Suppressor macrophage treated with lipopolysaccharide for 4 hours (primary cell): Measurements from ENCODE around the gene USP22.

ENCODE experiments used
- DNase-seq: peaks from one replicate; pipeline ENCODE4 v3.0.0-alpha.2; 2020

The USP22 gene

DNA sequence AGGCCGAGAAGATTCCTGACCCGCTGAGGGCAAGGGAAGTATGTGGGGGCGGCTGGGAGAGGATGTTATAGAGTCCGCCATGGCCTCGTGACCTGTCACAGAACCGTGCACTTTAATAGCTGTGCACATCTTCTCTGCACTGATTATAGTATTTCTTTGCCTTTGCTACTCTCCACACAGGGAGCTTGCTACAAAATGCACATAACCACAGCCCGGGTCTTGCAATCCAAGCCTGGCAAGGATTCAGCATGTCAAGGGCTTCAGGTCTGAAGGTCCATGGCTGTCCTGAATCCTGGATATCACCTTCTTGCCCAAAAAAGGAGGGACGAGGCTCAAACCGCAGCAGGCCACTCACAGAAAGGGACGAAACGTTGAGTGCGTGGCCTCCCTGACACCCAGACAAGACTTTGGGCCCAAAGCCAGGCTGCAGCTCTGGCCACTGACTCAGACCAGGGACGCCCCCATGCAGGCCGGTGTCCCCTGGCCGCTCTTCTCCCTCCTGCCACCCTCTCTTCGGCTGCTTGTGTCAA lies 43.7 kb downstream of the USP22 start:
- DNase-seq = no peak

DNA sequence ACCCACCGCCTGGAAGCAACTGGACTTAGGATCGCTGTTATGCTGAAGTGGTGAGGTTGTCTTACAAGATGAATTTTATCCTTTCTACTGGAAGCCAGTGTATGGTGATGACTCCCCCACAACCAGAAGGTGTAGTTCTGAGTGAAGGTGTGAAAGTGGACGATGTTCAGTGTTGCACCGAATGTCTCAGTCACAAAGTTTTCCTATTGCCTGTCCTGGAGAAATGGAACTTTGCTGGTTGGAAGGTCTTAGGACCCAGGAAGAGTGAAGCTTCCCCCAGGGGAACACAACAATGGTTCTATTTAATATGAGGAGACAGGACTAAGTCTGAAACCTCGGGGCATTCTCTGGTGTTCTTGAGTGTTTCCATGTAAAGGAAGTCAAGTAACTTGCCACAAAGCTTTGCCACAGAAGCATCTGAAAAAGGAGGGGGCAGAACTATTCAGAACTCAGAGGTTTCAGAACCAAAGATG lies 44.2 kb downstream of the USP22 start:
- DNase-seq = no peak

DNA sequence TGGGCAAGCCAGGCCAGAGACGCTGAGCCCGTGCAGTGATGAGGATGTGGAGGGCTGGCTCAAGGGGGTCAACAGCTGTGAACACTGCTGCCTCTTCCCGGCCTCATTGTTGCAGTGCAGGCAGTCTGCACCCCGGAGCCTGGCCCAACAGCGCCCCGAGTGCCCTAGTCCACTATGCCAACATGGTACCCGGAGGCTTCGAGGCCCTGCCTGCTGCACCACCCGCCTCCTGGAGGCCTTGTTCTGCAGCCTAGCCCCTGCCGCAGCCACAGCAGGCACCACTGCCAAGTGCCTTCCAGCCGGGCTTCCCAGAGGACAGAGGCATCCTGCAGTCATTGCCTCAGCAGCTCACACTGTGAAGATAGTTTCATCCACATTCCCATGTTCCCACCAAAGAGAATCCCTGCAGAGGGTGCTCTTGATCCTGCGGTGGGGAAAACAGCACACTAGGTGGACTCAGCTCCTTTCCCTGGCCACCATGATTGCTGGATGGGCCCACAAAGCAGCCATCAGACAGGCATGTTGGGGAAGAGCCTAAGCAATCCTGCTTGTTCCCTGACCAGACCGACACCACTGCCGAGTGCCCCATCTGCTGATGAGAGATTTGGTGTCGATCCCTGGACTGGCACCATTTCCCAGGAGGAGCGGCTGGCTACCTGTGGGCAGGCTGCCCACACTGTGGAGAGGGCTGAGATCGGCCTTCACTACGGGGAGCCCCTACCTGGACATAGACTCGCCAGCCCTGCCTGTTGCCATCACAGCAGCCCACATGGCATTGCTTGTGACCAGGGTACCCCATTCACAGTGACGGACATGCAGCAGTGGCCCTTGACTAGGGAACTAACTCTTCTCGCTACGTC lies 44.9 kb downstream of the USP22 start:
- DNase-seq = no peak

DNA sequence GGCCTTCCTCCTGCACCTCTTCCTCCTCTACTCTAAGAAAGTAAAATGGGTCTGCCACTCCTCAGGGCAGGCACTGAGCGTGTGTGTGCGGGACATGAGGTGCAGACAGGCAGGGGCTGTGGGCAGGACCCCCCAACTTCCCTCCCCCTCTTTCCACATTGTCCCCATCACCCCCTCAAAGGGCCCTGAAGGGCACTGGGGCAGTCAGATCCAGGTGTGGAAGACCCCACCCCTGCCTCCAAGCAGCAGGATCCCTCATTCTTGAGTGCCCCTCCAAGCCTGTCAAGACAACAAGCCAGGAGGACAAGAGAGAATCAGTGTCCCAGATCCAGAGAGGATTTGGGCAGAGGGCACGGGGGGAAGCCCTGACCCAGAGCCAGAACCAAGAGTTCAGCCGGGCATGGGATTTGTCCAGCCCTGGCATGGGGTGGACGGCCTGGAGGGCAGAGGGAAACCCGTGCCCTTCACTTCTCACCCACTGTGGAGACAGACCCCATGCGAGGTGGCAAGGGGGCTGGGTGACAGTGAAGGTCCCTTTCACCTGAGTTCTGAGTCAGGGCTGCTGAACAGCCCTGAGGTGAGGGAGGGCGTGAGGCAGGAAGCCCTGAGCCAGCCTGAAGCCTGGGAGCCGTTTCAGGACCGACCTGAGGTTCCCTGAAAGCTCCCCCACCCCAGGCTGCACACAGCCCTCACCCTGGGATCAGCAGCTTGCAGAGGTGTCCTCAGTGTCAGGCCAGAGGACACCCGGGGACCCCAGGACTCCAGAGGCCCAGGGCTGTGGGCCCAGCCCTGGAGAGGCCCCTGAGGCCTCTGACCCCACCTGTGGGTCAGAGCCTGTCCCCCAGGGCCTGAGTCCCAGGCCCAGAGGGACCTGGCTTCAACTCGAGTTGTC lies 45.8 kb downstream of the USP22 start:
- no peak for DNase-seq

DNA sequence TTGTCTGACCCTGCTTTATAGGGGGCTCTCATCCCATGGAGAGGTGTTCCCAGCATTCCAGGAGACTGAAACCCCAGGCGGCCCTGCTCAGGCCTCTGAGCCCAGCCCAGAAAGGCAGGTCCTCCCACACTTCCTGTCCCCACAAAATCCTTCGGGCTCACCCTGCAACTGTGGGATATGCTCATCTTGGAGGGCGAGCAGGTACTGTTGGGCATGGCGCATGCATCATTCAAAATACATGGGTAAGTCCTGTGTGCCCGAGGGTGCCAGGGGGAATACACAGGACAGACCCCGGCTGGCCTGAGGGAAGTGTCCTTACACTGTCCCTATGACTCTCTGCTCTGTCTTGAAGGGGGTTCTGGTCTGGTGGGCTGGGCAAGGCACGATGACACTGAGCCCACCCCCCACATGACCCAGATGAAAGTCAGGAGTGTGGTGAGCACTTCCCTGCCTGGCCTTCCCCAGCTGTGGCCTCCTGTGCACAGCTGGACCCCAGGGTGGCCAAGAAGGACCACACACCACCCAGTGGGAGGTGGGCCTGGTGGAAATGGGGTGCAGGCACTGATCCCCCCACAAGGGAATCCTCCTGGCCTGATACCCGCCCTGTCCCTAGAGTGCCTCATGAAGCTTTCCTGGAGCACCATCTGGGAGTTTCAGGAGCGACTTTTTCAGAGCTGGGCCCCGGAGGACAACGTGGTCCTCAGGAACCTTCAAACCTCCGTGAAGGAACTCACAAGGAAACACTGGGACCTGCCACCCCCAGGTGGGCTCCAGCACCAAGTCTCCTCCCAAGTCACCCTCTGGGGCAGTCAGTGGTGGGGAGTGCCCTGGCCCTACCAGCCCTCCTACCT lies 46.7 kb downstream of the USP22 start:
- DNase-seq = no peak

DNA sequence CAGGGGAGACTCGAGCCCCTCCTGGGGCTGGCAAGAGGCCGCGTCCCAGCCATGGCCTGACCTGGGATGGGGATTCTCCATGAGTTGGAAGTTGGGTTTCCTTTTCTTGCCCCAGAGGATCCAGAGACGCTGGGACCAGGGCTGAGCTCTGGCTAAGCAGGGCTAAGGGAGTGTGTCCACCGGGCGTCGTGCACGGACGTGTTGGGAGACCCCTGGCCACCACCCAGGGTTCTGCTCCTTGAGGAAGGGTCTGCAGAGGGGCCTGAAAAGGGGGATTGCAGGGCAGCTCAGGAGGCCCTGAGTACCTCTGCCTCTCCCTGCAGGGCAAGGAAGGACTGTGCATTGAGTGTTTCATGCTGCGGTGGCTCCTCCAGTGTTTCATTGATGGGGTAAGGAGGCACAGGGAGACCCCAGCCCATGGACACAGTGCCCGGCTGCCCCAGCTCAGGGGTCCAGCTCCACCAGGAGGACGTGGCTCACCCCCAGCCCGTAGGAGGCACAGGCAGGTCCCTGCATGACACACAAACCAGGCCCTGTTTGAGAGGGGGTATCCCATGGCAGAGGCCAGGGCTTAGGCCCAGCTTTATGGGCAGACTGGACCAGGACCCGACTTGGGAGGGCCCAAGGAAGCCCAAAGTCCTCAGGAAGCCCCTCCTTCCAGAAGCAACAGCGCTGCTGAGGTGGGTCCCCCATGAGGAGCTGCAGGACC lies 47.5 kb downstream of the USP22 start:
- no peak for DNase-seq

DNA sequence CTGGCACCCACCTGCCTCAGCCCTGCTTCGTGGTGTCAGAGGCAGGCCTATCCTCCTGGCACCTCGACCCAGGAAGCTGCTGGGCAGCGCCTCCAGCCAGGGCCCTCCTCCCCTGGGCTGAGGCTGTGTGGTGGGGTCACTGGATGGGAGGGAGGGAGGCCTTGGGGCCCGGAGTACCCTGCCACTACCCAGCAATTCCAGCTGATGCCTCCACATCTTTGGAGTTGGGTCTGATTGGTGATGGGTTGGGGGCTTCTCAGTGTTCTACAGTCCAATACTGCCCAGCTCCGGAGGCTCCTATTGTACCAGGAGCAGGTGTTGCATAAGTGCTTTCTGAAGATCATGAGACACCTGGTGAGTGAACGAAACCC lies 48.0 kb downstream of the USP22 start:
- no peak for DNase-seq

DNA sequence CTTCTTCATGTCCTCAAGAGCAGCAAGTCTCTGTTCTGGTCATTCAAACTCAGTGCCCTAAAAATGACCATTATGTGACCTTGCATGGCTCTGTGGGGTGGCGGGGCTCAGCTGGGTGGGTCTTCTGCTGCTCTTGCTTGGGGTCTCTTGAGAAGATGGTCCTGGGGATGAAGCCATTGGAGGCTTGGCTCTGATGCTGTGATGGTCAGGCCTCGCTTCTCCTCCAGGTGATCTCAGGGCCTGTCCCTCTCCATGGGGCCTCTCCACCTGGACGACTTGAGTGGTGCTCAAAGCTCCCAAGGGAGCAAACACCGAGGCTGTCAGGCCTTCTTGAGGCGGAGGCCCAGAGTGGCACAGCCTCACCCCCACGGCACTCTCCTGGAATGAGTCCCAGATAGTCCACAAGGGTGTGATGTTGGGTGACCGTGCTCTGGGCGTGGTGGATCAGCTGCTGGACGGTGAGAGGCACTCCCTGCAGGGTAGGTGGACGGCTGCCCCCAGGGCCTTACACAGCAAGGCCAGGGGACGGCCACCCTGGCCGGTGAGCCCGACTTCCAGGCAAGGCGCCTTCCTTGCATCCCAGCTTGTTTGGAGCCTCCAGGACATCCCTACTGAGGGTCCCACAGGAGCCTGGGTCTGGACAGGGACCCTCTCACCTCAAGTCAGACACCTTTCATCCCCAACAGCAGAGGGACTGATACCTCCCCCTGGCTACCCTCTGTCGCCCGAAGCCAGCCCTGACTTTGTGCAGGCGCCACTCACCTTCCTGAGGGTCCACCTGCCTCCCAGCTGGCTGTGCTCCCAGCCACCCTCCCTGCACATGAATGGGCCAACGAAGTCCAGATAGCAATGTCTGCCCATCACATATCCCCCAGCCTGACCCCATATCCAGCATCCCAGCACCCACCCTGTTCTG lies 48.7 kb downstream of the USP22 start:
- DNase-seq = no peak

DNA sequence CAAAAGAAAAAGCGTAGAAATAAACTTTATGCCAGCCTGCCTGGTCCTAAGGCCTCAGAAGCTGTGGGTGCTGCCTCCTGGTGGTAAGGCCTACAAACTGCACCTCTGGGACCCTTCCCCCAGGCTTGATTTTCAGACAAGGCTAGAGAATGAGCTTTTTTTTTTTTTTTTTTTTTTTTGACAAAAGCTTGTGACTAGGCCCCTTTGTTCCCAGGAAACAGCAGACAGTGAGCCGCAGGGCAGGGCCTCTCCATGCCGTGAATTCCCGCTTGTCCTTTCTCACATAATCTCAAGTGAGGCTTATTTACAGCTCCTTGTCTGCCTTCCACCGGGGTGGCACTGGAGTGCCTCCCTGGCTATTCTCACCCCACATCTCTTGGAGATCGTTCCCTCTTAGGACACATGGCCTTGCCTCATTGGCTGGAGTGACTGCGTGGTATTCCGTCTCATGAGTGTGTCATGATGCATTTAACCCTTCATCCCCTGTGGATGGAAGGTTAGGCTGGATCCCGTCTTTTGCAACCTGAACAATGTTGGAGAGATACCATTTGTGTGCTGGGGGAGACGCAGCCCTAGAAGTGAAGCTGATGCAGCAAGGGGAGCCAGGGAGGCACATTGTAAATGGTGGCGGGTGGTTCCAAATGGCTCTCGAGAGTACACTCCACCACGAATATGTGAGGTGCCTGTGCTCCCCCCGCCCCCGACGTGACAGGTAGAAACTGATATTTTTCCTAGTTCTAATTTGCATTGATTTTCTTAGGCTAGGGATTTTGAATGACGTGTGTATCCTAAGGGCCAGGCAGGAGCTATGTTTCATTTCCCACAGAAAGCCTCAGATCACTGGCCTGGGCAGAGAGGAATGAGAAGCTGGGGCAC lies 49.6 kb downstream of the USP22 start:
- peak; percentile 67 for DNase-seq

DNA sequence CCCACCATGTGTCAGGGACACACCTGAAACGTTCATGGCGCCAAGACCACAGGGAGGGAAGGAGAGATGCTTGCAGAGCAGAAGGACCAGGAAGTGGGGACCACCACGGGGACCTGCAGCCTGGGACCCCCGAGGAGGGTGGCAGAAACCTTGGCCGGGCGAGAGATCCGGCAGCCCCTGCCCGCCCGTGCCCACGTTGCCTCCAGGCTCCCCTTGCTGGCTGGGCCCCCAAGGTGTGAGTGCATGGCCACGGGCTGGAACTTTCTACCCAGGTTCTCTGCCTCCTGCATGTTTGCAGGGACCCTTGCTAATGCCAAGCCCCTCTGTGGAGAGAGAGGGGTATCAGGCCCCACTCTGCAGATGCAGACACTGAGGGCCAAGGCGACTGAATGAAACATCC lies 50.4 kb downstream of the USP22 start:
- DNase-seq = no peak

DNA sequence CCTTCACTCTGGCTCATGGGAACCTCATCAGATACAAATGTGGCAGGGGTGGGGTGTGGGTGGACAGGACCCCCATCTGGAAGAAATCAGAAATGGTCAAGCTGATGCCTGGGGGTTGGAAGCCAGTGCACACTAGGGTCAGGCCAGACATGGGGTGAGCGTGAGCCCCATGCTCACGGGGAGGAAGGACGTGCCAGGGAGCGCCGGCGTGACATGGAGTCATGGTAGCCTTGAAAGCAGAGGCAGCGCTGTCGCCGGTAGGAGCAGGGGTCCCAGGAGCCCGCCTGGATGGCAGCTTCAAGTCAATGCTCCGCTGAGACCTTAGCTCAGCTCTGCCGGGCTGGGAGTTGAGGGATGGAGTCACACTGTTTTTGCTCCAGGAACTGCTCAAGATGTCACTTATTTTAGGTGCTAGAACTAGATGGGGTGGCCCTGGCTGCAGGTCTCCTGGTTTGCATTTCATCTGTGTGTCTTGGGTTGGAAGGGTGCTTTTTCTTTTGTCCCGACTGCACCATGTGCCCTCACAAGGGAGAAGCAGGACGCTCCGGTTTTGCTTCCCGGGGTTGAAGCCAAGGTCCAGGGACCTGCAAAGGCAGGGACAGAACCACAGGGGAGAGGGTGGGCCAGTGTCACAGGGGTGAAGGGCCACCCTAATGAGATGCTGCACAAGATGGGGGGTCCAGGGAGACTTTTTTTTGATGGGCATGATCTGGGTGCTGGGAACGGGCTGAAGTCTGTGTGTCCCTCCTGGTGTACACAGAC lies 51.4 kb downstream of the USP22 start:
- DNase-seq = no peak

DNA sequence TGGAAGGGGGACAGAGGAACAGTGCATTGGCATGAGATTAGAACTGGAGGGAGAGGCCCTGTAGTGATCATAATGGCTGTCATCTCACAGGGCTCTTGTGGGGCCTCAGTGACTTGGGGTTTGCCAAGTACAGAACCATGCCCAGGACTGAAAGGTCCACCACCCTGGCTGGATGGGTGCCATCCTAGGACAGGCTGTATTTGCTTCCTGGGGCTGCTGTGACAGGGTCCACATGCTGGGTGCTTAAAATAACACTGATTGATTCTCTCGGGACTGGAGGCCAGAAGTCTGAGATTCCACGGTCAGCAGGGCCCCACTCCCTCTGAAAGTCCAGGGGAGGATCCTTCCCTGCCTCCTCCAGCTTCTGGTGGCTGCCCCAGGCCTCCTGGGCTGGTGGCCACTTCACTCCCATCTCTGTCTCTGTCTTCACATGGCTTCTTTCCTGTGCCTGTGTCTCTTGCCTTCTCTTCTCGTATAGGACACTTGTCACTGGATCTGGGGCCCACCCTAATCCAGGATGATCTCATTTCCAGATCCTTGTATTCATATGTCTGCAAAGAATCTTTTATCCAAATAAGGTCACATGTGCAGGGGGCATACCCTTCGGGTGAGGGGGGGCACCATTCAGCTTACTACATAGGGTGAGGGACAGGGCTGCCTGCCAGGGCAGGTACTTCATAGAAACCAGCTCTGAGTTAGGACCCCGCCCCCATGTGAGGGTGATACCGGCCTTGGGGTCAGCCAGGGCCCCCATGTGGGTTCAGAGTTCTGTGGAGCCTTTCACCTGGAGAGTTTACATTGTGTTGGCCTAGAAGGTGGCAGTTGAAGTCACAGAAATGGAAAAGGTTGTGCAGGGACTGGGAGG lies 52.6 kb downstream of the USP22 start:
- DNase-seq = no peak

DNA sequence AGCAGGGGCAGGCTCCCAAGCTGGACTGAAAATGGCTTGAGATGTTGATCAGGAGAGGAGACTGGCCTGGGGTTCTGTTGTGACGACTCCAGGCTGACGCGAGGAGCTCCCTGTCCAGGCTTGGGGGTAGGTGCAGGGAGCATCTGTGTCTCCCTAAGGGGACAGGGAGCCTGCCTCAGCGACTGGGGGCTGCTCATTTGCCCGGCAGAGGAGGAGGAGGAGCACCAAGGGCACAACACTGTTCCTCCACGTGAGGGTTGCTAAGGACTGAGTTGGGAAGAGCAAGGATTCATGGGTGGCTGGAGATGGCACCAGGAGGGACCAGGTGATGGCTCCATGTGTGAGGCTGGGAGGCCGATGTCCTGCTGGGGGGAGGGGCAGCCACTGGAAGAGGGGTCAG lies 53.3 kb downstream of the USP22 start:
- no peak for DNase-seq

DNA sequence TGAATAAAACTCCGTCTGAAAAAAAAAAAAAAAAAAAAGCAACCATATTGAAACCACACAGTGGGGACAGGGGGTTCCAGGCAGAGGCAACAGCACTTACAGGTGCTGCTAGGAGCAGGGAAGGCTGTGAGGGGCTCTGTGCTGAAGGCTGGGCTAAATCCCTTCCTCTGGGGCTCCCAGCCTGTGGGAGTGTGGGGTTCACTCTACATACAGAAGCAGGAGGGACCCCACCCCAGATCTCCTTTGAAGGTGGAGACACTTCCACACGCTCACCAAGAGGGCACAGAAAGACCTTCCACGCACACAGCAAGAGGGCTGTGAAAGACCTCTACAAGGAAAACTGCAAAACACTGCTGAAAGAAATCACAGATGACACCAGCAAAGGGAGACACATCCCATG lies 53.9 kb downstream of the USP22 start:
- no peak for DNase-seq

DNA sequence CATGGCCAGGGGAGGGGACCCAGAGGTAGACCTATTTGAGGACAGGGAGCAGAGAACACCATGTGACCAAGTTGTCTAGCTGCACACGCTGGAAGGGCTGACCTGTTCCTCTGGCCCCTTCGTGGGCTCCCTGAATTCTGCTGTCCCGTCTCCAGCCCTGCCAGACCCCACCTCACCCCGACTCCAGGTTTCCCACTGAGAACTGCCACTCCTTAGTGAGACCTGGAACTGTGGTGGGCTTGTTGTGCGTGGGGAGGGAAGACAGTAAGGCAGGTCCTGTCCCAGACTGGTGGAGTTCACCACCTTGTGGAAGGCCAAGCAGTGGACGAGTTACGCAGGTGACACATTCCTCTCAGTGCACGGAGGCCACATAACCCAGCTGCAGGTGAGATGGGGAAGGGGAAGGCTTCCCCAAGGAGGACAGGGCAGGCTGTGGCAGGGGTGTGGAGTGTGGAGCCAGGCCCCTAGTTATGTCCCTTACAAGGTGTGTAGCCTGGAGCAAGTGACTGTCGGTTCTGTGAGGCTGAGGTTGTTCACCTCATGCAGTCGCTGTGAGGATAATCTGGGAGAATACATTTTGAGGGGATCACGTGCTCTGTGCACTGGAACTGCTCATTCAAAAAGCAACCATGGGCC lies 54.7 kb downstream of the USP22 start:
- no peak for DNase-seq

DNA sequence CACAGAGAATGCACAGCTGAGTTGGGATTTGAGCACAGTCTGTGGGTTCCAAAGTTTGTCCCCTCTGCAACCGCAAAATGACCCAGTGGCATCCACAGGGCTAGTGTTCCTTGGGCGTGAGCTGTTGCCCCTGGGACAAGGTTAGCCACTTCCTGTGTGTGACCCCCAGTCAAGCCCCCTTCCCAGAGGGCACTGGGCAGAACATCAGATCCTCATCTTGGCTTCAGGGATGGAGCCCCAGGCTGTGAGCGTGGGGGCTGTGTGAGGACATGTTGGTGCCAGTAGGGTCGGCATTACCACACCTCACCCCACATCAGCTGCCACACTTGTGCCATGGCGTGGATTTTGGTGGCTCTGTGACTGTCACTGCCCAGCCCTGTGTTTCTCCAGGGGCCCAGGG lies 55.3 kb downstream of the USP22 start:
- no peak for DNase-seq

DNA sequence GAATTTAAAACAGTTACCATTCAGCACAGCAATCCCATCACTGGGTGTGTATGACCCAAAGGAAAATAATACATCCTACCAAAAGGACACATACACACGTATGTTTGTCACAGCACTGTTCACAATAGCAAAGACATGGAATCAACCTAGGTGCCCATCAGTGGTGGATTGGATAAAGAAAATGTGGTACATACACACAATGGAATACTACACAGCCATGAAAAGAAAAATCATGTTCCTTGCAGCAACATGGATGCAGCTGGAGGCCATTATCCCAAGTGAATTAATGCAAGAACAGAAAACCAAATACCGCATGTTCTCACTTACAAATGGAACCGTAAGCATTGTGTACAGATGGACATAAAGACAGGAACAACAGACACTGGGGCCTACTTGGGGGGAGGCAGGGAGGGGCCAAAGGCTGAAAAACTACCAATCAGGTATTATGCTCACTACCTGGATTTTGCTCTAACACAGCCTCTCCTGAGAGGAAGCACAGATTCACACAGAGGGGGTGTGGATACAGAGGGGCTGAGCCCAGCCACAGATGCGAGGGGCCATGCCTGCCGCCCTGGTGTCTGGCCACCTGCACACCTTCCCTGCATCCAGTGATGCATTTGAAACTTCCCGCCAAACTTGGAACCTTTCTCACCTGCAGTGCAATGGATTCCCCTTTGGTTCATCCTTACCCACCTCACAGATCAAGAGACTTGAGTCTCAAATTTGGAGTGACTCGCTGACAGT lies 55.9 kb downstream of the USP22 start:
- DNase-seq = no peak
